HL-60/S4 (cell line): ENCODE results near the gene TWF2.
"Not testable (repeated sequence)": the region's sequence is repeated elsewhere in the genome, so short reads cannot be mapped to it uniquely, and the experiment has no call there.

Experiments used
- in situ Hi-C: fragments of 300-500 bp; cut with MboI; formaldehyde crosslinking; loops from 2 replicates; pipeline ENCODE4 v1.14.3; 2022; ENCODE audit warnings: low sequenced_read_pairs

Gene TWF2

DNA sequence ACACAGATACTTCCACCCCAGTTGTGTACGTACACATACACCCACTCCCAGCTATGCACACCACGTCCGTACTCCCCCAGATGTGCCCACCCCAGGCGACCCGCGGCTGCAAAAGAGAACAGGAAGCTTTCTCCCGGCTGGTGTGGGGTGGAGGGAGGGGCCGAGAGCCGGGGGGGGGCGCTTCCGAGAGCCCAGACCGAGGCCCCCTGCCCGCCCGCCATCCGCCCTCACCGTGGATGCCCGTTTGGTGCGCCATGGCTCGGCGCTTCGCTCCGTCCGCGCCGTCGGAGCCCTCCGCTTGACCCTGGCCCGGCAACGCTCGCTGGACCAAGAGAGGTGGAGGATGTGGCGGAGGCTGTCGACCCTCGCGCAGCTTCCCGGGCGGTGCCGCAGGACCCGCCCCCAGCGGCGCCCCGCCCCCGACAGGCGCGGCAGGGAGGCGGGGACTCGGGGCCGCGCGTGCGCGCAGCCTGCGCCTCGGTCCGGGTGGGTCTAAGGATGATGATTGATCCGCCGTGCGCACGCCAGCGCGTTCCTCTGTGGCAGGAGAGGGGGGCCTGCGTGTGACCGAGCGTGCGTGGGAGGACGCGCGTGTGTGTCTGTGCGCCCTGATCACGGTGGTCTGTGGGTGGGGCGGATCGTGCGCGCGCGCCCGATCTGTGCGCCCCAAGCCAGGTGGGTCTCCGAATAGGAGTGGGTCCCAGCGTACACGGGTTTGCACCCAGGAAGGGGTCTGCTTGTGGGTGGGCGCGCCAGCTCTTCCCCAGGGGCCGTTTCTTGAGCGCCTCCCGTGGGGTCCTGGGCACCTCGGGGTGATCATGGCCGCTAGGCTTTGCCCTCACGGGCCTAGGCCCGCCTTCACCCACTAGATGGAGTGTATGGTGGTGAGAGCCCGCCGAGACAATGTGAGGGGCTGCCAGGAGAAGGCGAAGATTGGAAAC, at the start of gene TWF2:
TSS of gene TWF2 (minus strand) at position 398 of the 941 bp plus-strand sequence. CDS start at position 256, 142 bp downstream.
- in situ Hi-C loops = loop anchor here (10.0 kb wide), 1 partner anchor 106 kb away; no protein-coding TSS in a partner anchor

DNA sequence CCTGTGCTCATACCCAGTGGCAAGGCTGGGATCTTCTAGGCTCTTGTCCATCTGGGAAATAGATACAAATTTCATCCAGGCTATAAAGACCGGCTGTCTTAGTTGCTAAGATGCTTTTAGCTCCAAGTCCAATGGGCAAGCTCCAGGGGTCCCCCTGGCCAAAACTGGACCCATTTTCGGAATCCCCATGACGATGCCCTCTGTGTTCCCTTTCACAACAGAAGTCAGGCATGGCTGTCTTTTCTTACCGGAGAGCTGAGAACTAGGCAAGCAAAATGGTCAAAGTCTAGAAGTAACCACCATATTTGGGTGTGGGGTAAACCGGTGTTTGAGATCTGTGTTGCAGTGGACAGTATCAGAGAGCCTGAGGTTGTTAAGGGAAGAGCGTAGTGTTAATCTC, 49.7 kb upstream of the TWF2 start:
- in situ Hi-C loops = no loop called here

DNA sequence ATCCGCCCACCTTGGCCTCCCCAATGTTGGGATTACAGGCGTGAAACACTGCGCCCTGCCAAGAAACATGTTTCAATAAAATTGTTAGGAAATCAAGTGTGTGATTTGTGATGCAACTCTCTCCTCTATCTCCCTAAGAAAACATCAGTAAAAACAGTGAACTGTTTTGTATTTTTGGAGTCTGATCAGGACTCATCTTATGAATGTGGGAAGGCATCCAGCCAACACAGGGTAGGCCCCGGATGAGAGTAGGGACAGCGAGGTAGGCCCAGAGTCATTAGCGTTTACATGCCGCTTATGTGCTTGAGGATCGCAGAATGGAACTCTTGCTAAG, 47.8 kb upstream of the TWF2 start:
- in situ Hi-C loops = no loop called here

DNA sequence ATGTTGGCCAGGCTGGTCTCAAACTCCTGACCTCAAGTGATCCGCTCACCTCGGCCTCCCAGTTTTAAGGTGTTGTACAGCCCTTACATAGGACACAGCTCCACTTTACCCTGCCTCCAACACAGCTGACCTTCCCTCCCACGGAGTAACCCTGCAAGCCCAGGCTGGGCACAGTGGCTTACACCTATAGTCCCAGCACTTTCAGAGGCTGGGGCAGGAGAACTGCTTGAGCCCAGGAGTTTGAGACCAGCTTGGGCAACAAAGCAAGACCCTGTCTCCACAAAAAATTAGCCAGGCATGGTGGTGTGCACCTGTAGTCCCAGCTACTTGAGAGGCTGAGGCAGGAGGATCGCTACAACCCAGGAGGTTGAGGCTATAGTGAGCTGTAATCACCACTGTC, 45.1 kb upstream of the TWF2 start:
- in situ Hi-C loops = not testable (repeated sequence)

DNA sequence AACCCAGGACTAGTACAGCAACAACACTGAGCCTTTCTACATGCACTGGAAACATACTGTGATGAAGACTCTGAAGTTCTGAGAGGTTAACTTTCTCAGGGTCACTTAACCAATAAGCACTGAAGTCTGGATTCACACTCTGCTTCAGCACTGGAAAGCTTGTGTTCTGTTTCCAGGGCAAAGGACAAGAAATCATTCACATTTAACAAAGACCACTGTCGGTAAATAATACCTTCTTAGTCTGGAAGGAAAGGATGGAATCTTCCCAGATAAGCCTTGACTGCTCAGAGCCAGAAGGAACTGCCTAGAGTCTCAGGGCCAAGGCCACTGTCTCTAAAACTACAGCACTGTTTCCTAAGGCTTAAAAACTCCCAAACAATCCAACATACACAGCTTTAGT, 44.3 kb upstream of the TWF2 start:
- in situ Hi-C loops = no loop called here

DNA sequence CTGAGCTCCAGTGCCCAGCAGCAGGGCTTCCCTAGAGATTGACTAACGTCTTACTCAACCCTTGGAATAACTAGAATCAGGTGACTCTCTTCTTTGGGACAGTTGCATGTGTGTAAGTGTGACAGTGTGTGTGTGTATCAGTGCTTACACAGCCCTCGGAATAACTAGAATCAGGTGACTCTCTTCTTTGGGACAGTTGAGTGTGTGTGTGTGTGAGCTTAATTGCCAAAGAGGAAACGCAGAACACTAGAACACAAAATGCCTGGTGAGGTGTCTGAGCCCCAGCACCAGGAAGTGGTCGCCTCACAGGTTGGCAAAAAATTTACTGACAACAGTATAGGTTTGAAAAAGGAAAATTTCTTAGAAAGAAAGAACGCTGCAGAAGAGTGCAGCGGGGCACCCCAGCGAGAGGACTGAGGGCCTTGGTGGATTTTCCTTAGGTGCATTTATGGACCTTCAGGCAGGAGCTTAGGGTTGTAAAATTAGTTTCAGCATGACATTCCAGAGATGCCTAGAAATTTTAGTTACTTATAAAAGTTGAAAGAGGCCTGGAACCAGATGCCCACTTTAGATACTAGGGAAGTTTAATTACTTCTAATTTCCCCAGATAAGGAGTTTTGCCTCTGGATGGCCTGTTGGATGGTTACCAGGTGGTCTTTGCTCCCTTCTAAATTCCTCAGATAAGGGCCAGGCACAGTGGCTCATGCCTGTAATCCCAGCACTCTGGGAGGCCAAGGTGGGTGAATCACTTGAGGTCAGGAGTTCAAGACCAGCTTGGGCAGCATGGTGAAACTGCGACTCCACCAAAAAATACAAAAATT, 43.2 kb upstream of the TWF2 start:
- in situ Hi-C loops = no loop called here

DNA sequence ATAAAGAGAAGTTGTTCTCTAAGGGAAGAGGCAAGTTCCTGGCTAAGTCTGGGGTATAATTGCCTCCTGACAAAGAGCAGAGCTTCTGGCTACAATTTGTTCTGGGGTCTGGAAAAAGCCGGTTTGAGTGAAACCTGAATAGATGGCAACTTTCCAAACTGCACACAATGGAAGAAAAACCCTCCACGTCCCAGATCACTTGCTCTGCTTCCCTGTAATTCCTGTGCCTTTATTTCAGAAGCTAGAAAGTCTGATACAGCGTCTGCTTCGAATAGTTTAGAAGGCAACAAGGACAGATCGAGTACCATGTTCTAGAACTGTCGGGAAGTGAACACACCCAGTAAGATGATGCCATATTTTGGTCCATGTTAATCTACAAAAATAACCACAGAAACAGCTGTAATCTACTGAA, 41.1 kb upstream of the TWF2 start:
- in situ Hi-C loops = no loop called here

DNA sequence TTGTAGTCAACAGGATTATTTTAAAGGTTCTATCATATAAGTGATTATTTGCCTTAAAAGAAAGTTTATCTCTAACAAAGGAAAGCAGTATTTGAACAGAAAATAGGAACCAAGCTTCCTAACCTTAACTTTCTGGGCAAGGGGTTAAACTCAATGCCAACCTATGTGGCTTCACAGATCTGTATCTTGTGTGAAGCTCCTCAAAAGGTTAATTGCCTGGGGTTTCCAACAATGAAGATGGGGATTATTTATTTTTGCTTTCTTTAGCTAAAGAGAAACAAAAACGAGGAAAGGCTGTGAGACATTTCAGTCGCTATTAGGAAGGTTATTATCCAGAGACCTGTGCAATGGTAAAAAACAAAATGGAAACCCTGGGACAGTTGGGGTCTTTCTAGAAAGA, 40.6 kb upstream of the TWF2 start:
- in situ Hi-C loops = no loop called here

DNA sequence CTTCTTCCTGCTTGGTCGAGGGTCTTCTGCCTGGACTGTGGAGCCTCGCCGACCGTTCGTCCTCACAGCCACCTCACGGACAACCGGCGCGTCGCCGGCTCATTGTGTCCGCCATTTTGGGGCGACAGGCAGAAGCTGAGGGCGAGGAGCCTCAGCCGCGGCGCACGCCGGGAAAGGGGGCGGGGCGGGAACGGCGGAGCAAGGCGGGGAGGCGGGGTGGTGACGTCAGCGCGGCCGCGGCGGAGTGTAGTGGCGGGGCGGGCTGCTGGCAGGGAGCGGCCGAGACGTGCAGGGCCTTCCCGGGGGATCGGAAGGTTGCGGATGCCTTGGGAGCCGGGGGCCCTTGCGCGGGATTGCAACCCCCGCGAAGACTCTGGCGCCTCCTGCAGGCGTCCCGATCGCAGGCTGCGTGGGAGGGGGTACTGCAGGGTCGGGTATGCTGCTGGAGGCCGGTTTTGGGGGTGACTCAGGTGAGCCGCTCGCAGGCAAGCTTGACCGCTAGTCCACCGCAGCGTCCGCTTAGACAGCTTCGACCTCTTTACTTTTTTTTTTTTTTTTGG, 39.6 kb upstream of the TWF2 start, which contains the start of gene WDR82:
TSS of gene WDR82 (minus strand) at position 140 of the 560 bp plus-strand sequence. CDS start 288 bp downstream, outside the sequence.
- in situ Hi-C loops = no loop called here

DNA sequence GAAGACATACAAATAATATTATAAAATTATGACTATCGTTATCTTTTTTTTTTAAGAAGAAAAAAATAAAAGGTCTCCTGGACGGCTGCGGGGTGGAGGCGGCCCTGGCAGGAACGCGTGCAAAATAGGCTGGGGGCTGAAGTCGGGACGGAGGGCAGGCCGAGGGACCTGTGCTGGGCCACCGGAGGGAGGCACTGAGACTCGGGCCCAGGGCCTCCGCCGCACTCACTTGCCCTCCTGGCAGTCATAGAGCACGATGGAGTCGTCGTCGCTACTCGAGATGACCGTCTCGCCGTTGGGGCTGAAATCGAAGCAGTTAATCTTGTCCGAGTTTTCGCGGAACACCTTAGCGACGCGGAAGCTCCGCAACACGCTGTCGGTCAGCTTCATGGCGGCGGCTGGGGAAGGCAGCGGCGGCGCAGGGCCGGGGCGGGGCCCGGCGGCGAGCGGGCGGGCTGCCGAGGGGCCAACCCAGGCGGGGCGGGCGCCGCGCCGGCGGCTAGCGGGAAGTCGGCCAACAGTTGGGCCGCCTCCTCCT, 39.1 kb upstream of the TWF2 start:
- in situ Hi-C loops = no loop called here

DNA sequence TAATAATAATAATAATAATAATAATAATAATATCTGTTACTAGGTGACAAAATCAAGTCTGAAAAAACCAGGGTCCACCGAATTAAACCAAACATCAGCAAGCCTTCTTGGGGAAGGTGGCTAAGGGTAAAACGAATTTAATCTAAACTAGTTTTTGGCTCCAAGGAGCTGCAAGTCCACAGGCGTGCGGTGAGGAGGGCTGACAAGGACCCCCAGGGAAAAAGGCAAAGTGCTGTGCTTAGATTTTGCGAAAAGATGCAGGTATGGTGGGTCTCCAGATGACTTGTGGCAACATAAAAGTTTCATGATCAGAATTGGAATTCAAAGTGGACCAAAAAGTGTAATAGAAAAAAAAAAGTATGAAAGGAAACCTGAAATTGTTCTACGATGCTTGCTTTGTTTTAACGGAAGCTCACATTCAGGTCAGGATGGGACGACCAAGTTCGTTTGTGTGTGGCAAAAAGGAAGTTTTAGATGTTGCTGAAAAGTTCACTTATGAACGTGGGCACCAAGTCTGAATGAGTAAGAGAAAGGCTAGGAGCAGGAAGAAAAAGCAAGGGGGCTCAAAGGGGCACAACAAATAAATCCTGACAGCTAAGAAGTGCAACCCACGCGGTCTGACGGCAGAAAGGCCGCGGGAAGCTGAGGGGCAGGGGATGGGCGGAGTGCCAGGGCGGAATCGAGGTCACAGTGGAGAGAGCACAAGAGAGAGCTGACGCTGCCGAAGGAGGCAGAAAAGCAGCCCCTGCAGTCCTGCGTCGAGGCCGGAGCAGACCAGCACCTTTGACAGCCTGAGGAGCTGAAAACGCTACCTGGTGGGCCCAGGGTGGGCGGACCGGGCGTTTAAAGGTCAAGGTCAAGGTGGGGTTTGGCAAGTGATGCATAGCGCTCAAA, 38.4 kb upstream of the TWF2 start:
- in situ Hi-C loops = no loop called here

DNA sequence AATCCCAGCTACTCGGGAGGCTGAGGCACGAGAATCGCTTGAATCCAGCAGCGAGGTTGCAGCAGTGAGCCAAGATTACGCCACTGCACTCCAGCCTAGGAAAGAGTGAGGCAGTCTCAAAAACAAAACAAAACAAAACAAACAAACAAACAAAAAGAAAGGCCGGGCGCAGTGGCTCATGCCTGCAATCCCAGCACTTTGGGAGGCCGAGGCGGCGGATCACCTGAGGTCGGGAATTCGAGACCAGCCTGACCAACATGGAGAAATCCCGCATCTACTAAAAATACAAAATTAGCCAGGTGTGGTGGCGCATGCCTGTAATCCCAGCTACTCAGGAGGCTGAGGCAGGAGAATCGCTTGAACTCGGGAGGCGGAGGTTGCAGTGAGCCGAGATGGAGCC, 35.8 kb upstream of the TWF2 start:
- in situ Hi-C loops = not testable (repeated sequence)

DNA sequence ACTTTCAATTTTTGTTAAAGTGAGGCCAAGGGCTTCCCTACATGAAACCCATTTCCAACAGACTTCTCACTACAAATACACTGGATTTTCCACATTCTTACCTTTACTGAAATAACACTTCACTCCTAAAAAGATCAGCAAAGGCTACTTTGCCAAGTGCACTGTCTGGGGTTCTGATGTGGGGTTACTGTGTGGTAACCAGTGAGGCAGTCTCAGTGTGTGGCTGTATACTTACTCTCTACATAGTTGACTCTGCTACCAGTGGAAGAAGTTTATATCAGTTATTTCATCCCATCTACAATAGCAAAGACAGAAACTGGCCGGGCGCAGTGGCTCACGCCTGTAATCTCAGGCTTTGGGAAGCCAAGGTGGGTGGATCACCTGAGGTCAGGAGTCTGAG, 33.9 kb upstream of the TWF2 start:
- in situ Hi-C loops = no loop called here

DNA sequence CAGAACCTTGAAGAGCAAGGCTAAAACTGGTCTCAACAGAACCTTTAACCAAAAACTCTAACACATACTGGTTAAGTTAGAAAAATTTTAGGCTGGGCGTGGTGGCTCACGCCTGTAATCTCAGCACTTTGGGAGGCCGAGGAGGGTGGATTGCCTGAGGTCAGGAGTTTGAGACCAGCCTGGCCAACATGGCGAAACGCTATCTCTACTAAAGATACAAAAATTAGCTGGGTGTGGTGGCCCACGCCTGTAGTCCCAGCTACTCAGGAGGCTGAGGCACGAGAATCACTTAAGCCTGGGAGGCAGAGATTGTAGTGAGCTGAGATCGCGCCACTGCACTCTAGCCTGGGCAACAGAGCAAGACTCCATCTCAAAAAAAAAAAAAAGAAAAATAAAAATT, 33.2 kb upstream of the TWF2 start:
- in situ Hi-C loops = not testable (repeated sequence)

DNA sequence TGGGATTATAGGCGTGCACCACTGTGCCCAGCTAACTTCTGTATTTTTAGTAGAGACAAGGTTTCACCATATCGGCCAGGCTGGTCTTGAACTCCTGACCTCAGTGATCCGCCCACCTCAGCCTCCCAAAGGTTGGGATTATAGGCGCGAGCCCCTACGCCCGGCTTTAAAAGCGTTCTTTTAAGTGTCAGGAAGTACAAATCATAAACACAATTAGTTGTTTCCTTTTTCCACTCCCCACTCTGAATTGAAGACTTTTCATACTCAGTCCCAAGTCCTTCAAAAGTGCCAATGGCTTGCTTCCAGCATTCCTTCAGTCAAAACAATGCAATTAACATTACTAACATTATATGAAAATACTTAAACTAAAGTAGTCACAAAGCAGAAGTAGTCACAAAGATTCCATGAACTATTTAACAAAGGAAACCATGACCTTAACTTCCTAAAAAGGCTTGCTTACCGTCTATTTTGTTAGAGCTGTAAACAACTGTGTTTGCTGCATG, 31.3 kb upstream of the TWF2 start:
- in situ Hi-C loops = no loop called here

DNA sequence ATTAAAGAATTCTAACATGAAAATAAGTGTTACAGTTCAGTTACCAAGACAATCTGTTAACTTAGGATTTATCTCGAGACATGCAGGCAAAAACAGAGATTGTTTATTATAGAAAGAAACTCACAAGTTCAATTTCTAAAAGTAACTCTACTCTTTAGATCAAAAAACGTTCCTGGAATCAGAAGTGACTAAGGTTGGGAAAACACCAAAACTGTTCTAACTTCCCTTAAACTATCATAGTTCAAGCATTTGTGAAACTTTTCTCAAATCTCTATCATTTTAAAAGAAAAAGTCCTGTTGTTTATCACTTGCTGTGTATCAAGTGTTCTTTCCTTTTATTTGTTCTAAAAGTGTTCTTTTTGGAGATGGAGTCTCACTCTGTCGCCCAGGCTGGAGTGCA, 30.8 kb upstream of the TWF2 start:
- in situ Hi-C loops = no loop called here

DNA sequence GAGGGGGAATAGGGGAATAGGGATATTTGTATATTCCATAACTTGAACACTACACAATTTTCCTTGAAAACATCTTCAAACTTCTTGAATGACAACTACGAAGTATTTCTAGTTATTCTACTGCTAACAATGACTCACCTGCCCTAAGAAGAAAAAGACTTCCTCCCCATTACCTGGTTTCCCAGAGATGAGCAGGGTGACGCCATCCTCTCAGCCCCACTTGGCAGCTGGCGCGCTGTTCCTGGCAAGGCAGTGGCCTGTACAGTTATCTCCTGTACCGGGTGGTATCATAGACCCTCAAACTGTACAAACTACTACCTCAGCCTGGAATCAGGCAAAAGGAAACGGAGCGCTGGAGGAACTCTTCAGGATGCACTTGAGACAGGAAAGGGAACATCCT, 29.1 kb upstream of the TWF2 start:
- in situ Hi-C loops = no loop called here

DNA sequence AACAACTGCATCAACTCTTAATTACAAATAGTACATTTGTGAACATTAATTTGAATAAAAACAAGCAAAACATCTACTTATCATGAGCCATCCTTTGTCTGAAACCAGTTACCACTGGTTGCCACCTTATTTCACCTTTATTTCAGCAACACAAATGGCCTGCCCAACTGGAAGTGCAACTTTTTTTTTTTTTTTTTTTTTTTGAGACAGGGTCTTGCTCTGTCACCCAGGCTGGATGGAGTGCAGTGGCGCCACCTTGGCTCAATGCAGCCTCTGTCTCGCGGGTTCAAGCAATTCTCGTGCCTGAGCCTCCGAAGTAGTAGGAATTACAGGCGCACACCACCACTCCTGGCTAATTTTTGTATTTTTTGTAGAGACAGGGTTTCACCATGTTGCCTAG, 26.4 kb upstream of the TWF2 start:
- in situ Hi-C loops = no loop called here

DNA sequence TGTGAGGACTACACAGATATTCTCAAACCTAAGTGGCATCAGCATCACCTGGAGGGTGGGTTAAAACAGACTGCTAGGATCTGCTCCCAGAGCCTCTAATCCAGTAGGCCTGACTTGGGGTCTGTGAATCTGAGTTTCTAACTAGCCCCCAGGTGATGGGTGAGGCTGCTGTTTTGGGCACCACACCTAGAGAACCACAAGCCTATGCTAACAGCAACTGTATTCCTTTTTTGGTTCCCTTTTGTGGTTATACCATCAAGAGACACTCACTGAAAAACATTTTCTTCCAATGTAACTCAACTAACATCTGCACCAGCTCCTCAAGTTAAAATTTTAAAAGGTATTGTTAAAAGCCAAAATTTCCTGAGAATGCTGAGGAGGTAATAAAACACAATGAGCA, 23.5 kb upstream of the TWF2 start:
- in situ Hi-C loops = no loop called here

DNA sequence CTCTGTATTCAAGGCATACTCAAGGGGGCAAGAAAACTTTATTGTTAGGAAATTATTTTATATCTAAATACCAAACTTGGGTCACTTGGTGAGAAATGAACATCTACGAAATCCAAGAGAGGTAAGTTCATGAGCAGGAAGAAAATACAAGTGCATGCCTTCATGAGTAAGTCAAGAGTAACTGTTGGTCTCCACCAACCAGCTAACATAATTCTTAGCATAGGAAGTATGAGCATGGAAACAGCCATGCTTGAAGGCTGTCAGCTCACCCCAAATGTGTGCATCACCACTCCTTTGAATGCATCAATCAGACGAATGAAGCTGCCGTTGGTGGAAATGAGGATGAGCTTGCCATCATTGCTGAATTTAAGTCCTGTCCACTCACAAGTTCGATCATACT, 20.5 kb upstream of the TWF2 start:
- in situ Hi-C loops = no loop called here
